ENCODE data around the gene PSTPIP1. TPM values are rescaled to one million over a fixed set of nuclear protein-coding genes. Genes with fewer than 3 reads are reported as not detected.

Gene PSTPIP1
- total RNA-seq, 1 experiment from 2014 or later, result not detected

DNA sequence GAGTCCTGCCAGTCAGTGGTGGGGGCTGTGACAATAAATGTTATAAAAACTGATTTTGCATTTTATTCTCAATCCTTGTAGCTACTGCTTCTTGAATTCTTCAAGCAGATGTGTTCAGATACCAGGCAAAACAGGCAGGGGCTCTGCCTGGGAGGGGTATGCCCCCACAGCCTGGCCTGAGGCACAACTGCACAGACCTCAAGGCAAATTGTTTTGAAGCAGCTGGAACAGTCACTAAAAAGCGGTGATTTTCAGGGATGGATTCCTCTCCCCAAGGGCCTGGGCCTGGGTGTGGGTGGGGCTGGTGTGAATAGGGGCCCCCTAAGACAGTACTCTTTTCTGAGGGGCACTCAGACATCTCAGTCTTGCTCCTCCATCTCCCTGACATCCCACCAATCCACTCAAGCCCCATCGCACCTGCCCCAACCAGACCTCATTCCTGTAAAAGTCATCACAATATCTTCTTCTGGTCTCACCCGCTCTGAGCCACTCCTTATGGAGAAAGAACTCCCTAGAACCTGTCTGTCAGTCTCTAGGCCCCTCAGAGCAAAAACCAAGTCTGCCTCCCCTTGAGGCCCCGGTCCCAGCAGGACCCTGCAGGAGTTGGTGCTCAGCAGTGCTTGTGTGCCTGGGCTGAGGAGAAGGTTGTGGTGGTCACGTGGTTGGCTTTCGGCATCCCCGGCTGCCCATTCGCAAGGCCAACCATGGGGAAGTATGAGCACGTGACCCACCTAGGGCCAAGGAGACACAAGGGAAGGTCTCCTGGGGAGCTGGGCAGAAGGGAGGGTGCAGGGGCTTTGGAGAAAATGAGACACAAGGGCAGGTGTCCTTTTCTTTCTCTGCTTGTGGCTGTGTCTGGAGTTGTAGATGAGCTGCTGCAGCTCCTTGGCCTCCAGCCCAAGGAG is 2.9 kb upstream of the PSTPIP1 start:
- DNase-seq (ENCODE audit: low read depth, low spot score), result no peak
- in situ Hi-C loops (cut with HindIII; ENCODE audit: low pct_unique_long_range_greater_than_20kb, low sequenced_read_pairs), result no loop called here

DNA sequence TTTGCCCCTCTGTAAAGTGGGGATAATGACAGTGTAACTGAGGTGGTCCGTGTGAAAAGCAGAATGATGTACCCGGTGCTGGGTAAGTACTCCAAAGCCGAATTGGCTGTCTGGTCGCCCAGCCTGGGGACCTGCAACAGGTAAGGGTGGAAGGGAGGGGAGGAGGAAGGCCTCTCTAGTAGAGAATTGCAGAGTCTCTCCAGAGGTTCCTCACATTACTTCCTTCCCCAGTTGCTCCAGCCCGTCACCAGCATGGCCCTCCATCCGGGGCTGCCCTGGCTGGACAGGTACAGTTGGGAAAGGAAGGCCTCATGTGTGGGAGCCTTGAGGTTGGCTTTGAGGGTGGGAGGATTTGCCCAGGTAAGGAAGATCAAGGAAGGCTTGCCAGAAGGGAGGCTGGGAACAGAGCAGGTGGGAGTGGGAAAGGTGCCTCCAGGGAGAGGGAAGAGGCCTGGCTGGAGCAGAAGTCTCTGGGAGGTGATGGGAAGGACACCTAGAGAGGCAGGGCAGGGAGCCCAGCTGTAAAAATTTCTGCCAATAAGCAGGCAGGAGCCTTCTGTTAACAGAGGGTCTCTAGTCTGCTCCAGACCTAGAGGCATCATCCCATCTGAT is 1.7 kb upstream of the PSTPIP1 start:
- no peak for DNase-seq (ENCODE audit: low read depth, low spot score)
- in situ Hi-C loops (cut with HindIII; ENCODE audit: low pct_unique_long_range_greater_than_20kb, low sequenced_read_pairs), result no loop called here

DNA sequence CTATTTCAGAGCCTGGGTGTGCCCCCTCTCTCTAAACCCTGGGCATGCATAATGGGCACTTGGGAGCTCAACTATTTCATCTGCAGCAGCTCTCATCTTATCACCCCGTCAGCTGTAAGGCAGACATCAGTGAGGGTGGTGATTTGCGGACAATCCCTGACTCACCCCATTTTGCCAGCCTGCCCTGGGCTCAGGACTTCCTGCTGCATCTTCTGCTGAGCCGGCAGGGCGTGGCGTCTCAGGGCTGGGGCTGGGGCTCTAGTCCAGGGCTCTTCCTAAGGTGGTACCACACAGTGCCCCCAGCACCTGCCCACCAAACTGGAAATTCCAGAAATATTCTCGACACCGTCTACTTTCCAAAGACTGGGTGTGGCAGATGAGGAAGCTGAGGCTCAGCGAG is 925 bp upstream of the PSTPIP1 start:
- in situ Hi-C loops (cut with HindIII; ENCODE audit: low pct_unique_long_range_greater_than_20kb, low sequenced_read_pairs), result no loop called here
- DNase-seq (ENCODE audit: low read depth, low spot score), result no peak

DNA sequence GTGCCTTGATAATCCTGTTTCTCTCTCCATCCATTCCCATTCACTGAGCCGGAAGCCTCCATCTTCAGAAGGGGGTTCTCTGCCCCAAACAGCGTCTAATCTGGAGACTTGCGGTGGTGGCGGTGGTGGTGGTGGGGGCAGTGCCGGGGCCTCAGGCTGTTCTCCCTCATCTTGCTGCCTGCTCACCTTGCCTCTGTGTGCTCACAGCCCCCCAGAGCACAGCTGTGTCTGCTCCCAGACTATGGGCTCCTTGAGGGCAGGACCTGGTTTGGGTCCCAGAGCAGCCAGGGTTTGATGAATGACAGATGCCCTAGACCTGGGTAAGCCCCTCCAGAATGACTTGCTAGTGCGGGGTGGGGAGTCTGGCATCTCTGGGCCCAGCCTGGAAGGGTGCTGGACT is 430 bp upstream of the PSTPIP1 start:
- in situ Hi-C loops (cut with HindIII; ENCODE audit: low pct_unique_long_range_greater_than_20kb, low sequenced_read_pairs), result no loop called here
- no peak for DNase-seq (ENCODE audit: low read depth, low spot score)

DNA sequence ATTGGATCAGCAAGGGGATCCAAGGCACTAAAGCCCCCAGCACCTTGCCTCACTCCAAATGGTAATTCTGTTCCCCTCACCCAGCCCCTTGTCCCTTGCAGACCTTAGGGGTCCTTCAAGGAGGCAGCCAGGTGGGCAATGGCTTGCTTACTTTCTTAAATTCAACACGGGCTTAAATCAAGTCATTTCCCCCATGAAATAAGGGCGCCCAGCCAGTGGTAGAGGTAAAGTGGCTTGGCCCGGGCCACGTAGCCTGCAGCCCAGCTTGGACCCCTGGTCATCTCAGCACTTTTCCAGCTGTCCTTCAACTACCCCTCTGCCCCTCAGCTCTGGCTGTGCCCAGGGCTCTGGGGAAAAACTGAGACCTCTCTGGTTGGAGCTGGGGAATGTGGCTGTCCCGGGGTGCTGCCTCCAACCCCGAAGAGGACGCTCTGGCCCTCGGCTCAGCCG is 1.2 kb downstream of the PSTPIP1 start:
- DNase-seq (ENCODE audit: low read depth, low spot score), result no peak
- in situ Hi-C loops (cut with HindIII; ENCODE audit: low pct_unique_long_range_greater_than_20kb, low sequenced_read_pairs), result no loop called here

DNA sequence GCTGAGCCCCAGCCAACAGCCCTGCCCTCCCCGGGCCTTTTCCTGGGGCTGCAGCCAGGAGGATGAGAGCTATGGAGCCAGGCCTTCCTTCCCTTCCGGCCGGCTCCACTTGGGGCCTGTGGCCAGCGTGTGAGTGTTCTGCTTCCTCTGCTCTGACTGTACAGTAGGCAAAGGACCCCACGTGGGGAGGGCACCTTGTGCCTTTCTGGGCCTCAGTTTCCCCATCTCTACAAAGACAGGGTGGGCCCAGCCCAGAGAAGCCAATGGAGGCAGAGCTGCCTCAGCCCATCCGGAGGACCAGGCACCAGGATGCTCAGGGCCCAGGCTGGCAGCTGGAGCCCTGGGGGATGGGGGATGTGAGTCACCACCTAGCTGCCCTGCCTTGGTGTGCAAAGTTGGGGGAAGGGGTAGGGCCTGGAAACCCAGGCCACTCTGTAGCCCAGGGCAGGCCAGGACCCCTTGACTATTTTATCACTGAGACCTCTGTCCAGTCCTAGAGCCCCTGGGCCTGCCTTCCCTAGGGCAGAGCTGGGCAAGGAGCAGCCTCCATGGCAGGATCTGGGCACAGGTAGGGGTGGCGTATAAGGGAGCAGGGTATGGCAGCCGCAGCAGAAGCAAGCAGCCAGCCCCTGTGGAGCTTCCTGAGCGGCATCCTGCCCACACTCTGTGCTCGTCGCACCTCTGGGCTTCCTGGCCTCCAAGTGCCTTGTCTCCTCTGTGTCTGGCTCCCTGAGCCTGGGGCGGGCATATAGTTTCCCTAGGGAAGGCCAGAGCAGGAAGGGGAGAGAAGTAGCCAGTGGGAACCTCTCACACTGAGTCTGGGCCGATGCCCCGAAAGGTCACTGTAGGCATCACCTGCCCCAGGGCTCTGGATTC is 1.8 kb downstream of the PSTPIP1 start:
- in situ Hi-C loops (cut with HindIII; ENCODE audit: low pct_unique_long_range_greater_than_20kb, low sequenced_read_pairs), result no loop called here
- DNase-seq (ENCODE audit: low read depth, low spot score), result no peak

DNA sequence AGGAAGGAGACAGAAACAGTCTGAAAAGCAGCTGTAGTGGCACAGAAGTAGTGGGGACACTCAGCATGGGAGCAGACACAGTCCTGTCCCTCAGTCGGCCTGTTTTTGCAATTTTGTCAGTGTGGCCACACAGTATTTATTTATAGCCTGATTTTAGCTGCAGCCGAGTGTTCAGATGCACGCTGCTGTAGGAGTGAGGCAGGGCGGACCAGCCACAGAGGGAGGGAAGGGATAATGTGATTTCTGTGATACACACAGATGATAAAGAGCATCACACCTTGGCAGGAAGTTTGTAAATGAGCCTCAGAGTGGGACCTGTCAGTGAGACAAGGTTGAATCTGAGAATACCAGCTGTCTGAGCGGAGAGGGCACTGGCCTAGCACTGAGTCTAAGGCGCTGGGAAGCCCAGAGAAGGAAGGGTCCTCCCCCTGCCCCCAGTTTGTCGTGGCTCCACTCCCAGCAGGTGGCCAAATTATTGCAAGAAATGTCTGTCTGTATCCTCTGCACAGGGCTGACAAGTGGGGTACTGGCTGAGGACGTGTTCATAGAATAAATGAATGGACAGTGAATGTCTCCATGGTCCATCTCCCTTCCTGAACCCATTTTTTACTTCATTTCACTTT is 3.8 kb downstream of the PSTPIP1 start:
- in situ Hi-C loops (cut with HindIII; ENCODE audit: low pct_unique_long_range_greater_than_20kb, low sequenced_read_pairs), result no loop called here
- DNase-seq (ENCODE audit: low read depth, low spot score), result no peak

DNA sequence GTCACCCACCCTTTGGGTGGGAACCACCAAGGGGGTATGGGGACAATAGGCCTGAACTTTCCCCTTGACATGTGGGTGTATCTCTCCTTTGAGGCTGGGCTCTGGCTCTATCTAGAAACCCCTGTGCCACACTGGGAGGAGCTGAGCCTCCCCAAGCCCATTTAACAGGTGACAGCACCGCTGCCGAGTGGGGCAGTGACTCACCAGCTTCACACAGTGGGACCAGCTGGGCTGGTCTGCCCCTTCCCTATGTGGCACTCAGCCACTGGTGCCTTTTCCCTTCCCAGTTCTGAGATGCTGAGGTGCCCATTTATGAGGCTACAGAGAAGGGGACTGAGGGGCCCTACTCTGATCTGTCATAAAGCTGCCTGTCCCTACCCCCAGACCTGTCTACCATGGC is 5.1 kb downstream of the PSTPIP1 start:
- in situ Hi-C loops (cut with HindIII; ENCODE audit: low pct_unique_long_range_greater_than_20kb, low sequenced_read_pairs), result no loop called here
- no peak for DNase-seq (ENCODE audit: low read depth, low spot score)

DNA sequence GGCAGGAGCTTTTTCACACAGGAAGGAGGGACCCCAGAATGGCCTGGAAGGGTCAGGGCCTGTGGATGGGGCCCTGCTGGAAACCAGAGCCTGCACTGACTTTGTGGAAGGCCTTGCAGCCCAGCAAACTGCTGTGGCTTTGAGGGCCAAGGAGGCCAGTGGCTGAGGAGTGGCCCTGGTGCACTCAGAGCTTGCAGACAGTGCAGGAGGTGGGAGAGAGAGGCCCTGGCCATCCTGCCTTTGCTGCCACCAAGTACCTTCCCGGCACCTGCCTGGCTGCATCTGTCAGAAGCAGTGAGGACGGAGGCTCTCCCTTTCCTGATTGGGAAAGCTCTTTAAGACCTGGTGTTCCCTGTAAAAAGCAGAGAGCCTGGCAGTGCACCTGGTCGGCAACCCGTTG is 6.4 kb downstream of the PSTPIP1 start:
- DNase-seq (ENCODE audit: low read depth, low spot score), result no peak
- in situ Hi-C loops (cut with HindIII; ENCODE audit: low pct_unique_long_range_greater_than_20kb, low sequenced_read_pairs), result no loop called here

DNA sequence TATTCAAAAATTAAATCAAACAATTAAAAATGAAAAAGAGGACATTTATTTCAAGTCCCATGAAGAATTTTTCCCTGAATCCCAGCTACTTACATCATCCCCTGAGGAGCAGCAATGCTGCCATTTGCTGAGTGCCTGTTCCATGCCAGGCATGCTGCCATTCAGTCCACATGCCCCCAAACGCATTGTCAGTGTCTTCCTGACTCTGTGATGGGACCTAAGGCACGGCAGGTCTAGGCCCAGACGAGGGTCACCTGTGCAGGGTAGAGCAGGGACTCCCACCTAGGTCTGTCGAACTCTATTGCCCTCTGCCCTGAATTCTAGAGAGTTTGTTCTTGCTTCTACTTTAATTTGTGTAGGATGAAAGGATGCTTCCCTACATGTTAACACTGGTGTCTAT is 7.0 kb downstream of the PSTPIP1 start:
- no peak for DNase-seq (ENCODE audit: low read depth, low spot score)
- in situ Hi-C loops (cut with HindIII; ENCODE audit: low pct_unique_long_range_greater_than_20kb, low sequenced_read_pairs), result no loop called here

DNA sequence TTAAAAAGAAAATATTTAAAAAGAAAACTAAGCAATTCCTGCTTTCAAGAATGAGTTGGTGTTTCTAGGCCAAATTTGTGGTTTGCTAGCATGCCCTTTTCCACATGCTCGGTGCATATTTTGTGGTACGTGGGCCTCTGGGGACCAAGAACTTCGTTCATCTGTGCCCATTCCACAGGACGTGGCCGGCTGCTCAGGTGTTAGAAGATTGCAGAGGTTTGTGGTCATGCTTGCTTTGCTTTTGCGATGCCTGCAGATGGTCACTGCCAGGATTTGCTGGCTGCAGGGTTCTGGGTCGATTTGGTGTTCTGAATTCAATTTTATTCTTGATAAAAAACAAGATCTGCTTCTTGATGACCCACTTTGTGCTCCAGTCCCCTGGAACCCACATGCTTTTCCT is 7.5 kb downstream of the PSTPIP1 start:
- DNase-seq (ENCODE audit: low read depth, low spot score), result no peak
- in situ Hi-C loops (cut with HindIII; ENCODE audit: low pct_unique_long_range_greater_than_20kb, low sequenced_read_pairs), result no loop called here

DNA sequence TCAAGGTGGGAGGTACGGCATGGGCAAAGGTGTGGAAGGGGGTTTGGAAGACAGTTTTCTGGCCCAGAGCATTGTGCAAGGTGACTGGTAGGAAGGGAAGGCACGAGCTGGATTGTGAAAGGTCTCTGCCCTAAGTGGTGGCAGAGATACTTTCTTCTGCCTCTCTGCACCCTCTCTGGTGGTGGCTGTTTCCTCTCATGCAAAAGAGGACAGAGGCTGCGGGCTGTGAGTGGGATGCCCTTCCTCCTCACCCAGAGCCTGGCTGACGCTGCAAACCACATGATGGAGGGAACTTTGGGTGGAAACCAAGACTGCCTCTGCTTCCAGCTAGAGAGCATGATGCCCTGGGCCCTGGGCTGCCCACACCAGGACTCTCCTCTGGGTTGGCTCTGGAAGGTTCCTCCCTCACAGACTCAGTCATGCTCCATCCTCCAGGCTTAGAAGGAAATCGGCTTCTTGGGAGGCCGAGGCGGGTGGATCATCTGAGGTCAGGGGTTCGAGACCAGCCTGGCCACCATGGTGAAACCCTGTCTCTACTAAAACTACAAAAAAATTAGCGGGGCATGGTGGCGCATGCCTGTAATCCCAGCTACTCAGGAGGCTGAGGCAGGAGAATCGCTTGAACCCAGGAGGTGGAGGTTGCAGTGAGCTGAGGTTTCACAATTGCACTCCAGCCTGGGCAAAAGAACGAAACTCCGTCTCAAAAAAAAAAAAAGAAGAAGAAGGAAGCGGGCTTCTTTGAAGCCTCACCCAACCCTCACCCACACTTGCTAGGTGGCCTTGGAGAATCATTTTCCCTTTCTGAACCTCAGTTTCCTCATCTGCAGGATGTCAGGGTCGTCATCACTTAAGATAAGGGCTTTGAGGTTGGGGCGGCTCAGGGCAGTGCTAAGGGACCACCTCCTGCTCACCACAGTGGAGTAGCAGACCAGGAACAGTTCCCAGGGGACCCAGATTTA is 8.3 kb downstream of the PSTPIP1 start:
- in situ Hi-C loops (cut with HindIII; ENCODE audit: low pct_unique_long_range_greater_than_20kb, low sequenced_read_pairs), result no loop called here
- DNase-seq (ENCODE audit: low read depth, low spot score), result no peak

DNA sequence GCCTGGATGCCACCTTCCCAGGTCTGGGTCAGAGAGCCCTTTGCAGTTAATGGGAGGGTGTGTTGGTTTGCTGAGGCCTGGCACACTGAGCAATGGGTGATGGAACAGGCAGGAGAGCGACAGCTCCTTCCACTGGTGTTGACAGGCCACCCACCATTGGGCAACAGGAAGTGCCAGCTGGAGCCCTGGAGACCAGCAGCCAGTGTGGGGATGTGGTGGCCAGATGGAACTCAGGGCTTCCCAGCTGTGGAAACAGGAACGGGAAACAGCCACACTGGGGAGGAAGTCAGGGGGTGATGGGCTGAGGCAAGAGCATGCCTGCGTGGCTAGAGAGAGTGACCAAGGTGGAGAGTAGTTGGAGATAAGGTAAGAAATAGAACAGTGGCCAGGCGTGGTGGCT is 9.3 kb downstream of the PSTPIP1 start:
- DNase-seq (ENCODE audit: low read depth, low spot score), result no peak
- in situ Hi-C loops (cut with HindIII; ENCODE audit: low pct_unique_long_range_greater_than_20kb, low sequenced_read_pairs), result no loop called here

DNA sequence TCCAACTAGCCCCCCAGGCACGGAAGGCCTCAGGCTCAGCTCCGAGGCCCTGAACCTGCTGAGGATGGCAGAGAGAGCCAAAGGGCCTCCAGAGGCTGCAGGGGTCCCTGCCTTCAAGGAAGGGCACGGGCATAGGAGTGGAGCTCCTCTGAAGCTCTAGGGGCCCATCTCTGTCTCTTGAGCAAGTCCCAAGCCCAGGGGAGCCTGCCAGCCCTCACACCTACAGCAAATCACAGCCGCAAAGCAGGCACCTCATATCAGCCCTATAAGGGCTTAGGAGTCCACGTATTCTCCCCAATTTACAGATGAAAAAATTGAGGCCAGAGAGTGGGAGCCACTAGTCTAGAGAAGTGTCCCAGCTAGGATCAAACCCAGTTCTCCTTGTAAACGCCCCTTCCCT is 14.2 kb downstream of the PSTPIP1 start:
- in situ Hi-C loops (cut with HindIII; ENCODE audit: low pct_unique_long_range_greater_than_20kb, low sequenced_read_pairs), result no loop called here

DNA sequence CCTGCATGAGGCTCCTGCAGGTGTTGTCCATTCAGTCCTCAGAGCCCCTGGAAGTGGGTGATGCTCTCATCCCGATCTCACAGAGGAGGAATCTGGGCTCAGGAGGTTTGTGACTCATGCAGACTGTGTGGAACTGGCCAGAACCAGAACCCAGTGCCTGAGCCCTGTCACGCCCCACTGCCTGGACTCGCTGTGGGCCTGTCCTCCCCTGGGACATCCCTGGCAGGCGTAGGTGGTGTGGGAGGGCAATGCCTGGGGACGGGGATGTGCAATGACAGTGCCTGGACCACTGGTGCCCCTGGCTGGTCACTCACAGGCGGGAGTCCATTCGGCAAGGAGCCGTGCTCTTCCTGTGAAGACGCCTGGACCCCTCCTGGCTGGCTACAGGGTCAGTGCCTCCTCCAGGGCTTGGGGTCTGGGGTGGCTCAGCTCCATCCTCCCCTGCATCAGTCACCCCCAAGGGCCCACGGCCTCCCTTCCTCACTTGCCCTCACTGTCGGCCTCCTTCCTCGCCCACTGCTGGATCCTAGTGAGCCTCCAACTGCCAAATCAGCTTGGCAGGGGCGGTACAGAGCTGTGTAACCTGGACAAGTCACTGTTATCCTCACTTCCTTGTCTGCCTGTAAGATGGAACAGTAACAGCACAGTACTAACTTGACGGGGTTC is 14.9 kb downstream of the PSTPIP1 start:
- no peak for DNase-seq (ENCODE audit: low read depth, low spot score)
- in situ Hi-C loops (cut with HindIII; ENCODE audit: low pct_unique_long_range_greater_than_20kb, low sequenced_read_pairs), result no loop called here

More for the DNA sequence above, 14.2 kb downstream of the PSTPIP1 start:
- DNase-seq (ENCODE audit: low read depth, low spot score), result no peak

DNA sequence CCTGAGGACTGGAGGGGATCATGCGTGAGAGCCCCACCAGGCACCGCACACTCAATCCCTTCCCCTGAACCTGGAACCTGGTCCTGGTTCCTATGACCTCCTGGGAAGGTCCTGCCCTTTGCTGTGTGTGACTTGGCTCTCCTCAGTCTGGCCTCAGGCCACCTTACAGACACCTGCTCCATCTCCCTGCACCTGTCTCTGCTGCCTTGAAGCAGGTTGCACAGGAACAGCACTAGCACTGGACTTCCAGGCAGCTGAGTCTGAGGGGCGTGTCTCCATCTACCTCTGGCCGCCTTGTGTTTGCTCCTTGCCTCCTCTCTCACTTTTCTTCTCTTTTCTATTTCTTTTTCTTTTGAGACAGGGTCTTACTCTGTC is 15.4 kb downstream of the PSTPIP1 start:
- in situ Hi-C loops (cut with HindIII; ENCODE audit: low pct_unique_long_range_greater_than_20kb, low sequenced_read_pairs), result no loop called here
- no peak for DNase-seq (ENCODE audit: low read depth, low spot score)

Measured in SK-MEL-5 (cell line).